Colon (tissue), 2 donors: ENCODE data around the gene FXYD5.

Source experiments
- FAIRE-seq: peaks from 2 replicates; lab custom pipeline; 2012; peaks lifted over from hg19 to GRCh38; lab: Jason Lieb, UNC
- donor health status: control.
- donor health status: control.

Gene FXYD5, protein sequence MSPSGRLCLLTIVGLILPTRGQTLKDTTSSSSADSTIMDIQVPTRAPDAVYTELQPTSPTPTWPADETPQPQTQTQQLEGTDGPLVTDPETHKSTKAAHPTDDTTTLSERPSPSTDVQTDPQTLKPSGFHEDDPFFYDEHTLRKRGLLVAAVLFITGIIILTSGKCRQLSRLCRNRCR

DNA sequence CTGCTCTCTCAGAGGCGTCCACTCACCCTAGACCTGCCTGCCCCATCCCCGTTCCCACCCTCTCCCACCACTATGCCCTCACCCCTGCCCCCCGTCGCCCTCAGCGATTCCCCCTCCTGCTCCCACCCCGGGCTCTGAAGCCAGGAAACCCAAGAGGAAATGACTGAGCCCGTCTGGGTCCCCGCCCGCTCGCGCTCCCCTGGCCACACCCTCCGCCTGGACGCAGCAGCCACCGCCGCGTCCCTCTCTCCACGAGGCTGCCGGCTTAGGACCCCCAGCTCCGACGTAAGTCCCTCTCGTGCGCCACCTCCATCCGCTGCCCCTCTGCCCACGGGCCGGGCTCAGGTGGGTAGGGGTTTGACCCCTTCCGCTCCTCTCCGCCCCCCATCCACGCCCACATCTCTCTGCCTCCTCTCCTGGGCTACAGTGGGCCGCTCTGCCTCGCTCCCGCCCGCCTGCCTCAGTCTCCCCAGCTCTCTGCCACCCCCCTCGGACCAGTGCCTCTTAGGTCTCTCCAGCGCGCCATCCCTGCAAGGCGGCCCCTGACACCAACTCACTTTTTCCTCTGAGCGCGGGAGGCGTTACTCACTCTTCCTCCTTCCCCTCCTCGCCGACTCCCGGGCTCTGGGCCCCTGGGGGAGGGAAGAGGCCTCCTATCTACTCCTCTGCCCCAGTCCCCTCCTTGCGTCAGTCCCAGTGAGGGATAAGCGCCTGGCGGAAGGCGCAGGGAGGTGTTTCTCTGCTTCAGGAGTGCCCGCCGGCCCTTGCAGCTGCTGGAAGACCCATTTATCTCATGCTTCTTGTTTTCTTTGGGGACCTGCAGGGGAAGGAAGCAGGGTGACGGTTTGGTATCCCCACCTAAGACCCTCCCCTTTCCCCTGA is at the start of gene FXYD5:
FXYD5 (plus strand) TSS at position 211 of the 882 bp plus-strand sequence. CDS start 816 bp downstream, outside the sequence.
- no peak for FAIRE-seq

DNA sequence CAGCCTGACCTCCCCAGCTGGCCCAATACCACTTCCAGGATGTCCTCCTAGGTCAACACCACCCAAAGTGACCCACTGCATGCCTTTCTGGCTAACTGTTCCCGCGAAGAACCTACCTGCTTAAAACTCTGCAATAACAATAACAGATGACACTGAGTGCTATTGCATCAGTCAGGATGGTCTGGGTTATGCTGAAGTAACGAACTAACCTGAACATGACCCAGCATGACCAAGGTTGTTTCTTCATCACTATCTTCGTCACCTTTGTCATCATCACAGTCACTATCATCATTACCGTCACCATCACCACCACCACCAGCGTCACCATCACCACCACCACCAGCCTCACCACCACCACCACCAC is 49.5 kb upstream of the FXYD5 start:
- FAIRE-seq, result no peak

DNA sequence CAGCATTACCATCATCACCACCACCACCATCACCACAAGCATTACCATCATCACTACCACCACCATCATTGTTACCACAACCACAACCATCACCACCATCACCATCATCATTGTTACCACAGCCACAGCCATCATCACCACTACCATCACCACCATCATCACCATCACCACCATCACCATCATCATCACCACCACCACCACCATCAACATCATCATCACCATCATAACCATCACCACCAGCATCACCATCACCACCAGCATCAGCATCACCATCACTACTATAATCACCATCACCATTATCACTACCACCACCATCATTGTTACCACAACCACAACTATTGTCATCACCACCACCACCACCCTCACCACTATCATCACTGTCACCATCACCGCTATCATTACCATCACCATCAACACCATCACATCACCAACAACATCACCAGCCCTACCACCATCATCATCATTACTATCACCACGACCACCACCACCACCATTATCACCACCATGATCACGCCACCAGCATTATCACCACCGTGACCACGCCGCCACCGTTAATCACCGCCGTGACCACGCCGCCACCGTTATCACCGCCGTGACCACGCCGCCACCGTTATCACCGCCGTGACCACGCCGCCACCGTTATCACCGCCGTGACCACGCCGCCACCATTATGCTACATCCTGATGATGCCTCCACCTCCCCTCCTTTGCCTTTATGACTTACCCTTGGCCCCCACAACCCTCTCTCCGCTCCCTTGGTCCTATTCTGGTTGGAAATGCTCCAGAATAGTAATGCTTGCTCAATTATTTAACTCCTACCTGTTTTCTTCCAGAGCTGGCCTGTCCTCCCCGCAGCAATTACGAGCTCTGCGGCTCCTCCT is 48.9 kb upstream of the FXYD5 start:
- FAIRE-seq, result no peak

DNA sequence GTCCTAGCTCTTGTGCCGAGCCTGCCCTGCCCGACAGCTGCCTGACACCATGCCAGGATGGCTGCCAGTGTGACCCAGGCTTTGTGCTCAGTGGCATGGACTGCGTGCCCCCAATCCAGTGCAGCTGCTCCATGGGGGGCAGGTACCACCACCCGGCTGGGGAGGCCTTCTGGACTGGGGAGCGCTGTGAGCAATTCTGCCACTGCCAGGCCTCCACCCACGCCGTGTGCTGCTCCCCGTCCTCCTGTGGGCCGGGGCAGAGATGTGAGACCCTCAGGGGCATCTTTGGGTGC is 48.3 kb upstream of the FXYD5 start:
- FAIRE-seq, result no peak

DNA sequence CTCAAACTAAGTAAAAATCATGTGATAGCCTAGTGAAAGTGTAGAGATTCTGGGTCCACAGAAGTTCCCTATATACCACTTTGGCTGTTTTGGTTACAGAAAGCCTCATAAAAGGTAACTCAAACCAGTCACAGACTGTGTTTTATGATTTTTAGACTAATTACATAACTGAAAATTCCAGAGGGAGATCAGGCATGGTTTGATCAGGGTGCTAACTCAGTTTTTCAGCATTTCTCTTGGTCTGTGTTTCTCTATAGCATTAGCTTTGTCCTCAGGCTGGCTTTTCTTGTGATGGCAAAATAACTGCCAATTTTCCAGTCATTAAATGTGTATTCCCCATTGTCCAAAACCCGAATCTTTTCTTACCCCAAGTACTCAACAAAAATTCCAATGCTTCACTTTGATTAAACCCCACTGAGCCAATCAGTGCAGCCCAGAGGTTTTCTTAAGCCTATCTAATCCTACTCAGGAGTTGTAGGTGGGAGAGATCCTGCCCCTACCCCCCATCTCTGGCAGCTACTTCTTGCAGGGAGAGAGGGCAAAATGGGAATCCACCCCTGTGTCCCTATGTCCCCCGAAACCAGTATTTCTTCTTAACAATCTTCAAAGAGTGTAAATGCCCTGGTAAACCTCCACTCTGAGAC is 47.5 kb upstream of the FXYD5 start:
- no peak for FAIRE-seq

DNA sequence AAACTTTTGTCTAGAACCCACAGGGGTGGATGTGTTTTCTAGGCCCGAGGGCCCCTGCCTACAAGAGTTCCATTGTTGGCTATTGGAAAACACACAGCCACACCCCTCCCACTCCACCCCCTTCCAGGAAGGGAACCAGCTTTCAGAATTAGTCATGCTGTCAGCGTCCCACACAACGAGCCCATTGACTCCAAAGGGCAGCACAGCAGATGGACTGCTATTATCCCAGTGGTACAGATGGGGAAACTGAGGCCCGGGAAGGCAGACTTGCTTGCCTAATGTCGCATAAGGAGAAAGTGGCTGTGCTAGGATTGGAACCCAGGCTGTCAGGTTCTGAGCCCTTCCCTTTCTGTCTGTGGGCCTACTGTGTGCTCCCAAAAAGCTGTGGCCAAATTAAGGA is 47.0 kb upstream of the FXYD5 start:
- no peak for FAIRE-seq

DNA sequence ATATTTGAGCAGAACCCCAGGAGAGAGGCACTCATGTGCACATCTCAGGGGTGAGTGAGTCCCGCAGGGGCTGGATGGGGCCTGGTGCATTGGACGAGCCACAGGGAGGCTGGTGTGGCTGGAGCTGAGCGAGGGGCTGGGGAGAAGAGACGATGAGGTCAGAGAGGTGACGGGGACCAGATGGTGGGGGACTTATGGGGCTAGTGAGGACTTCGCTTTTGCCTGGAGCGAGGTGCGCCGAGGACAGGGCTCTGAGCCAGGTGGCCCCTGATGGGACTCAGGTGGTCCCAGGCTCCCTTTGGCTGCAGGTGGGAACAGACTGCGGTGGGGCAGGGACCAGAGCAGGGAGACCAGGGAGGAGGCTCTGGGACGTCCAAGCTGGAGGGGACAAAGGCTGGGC is 45.8 kb upstream of the FXYD5 start:
- no peak for FAIRE-seq

DNA sequence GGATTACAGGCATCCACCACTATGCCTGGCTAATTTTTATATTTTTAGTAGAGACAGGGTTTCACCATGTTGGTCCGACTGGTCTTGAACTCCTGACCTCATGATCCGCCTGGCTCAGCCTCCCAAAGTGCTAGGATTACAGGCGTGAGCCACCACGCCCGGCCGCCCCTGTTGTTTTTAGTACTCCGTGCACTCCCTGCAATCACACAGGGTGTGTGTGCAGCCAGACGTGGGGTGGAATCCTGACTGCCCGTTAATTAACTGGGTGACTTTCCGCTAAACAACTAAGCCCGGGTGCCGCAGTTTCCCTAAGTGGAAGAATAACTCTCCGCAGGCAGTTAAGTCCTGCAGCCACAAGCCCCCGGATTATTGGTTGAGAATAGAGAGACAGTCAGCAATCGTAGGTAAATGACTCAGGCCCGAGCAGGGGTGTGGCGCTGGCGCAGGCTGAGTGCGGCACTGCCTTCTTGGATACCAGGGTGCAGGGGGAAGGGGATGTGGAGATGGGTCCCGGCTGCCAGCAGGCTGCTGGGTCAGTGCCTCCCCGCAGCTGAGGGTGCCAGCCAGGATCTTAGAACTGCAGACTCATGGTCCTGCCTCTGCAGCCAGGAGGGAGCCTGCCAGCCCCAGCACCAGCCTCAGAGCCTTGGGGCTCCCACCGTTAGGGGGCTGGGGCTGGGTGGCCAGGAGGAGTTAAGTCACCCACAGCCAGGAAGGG is 45.0 kb upstream of the FXYD5 start:
- no peak for FAIRE-seq

DNA sequence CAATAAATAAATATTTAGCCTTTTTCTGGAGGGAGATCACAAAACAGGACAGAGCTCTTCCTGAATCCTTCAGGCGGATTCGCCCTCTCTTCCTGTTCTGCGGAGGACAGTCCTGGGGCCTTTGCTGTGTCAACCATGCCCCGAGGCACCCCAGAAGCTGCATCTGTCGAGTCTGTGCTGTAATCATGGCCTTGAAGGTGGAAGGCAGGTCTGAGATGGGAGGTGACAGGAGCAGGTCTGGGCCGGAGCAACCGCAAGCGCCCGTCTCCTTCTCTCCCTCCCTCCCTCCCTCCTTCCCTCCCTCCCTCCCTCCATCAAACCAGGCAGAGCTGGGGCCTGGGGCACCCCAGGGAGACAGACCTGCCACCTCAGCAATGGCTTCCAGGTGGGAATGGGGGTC is 43.6 kb upstream of the FXYD5 start:
- no peak for FAIRE-seq

DNA sequence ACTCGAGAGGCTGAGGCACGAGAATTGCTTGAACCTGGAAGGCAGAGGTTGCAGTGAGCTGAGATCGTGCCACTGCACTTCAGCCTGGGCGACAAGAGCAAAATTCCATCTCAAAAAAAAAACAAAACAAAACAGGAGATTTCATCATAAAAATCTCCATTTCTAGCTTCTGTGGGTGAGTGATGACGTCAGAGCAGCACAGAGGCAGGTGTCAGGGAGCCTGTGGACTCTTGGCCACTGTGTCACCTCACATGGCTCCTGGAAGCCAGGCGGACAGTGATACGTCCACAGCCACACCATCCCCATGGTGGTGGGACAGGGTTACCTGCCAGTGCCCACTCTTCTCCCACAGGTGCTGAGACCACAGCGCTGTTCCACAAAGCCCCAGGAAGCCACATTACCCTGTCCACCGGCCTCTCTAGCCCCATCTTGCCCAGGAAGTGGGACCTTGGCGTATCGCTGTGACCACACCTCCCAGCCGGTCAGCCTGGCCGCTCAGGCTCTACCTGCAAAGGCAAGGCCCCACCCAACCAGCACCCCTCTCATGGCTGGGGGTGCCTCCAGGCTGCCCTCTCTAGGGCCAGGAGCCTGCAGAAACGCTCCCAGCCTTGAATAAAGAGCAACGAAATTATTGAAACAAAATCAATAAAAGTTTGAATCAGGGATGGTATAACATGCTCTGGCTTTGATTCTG is 41.4 kb upstream of the FXYD5 start:
- FAIRE-seq, result no peak

DNA sequence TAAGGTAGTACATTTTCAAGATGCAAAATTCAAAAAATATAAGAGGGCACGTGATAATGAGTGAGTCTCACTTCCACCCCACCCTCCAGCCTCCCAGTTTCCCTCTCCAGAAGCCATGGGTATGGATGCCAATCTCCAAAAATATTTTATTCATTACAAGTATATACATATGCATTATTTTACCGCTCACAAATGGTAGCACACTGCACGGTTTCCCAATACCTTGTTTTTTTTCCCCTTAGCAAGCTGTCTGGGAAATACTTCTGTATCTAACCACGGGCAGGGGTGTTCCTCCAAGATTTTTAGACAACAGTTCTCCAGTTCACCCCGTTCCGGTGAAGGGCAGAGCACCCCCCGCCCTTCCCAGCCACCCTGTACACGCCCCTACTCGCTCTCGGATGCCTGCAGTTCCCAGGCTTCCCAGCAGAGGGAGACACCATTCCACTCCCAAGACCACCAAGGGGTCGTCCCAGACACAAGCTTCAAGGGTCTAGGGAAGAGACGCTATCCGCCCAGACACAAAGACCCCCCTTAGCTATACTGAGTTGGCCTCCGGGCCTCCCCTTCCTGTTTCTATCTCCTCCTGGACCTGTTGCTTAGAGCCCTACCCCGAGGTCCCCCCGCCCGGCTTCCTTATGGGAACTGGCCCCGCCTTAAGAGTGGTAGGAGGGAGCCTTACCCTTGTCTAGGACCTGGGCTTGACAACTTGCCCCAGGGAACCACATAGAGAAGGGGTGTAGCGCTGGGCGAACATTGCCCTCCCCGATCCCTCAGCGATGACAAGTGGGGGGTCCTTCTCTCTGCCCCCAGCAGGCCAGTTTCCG is 40.0 kb upstream of the FXYD5 start:
- FAIRE-seq, result no peak

DNA sequence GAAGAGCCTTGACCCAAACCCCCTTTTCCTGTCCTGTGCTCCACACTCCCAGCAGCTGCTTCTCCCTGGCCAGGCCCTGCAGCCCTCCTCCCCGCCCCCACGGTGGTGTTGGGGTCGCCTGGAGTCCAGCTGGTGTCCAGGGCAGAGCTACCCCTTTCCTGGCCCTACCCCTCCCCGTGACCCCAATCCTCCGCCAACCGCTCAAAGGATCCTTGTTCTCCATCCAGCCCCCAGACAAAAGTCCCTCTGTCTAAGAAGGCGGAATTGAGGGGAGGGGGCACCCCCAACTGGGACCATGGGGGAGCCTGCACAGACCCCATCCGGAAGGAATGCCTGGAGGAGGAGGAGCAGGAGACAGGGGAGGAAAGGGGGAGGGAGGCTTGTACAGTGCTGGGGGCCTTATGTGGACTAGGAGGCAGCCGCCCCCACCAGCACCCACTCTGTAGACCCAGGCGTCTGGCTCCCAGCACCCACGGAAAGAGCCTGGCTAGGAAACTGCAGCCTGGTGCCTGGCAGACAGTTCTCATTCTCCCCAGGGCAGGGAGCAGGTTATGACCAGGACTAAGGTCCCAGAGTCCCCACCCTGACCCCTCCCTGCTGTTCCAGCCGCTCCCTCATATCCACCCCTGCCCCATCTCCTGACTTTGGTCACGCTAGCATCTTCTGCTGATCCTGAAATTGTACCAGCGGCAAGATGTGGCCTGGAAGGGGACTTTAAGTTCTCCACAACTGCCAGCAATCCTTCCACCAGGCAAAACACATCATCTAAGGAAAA is 39.2 kb upstream of the FXYD5 start, which contains the start of gene FXYD3:
FXYD3 (plus strand) TSS at position 647 of the 775 bp plus-strand sequence. CDS start 3,554 bp downstream, outside the sequence.
- no peak for FAIRE-seq

DNA sequence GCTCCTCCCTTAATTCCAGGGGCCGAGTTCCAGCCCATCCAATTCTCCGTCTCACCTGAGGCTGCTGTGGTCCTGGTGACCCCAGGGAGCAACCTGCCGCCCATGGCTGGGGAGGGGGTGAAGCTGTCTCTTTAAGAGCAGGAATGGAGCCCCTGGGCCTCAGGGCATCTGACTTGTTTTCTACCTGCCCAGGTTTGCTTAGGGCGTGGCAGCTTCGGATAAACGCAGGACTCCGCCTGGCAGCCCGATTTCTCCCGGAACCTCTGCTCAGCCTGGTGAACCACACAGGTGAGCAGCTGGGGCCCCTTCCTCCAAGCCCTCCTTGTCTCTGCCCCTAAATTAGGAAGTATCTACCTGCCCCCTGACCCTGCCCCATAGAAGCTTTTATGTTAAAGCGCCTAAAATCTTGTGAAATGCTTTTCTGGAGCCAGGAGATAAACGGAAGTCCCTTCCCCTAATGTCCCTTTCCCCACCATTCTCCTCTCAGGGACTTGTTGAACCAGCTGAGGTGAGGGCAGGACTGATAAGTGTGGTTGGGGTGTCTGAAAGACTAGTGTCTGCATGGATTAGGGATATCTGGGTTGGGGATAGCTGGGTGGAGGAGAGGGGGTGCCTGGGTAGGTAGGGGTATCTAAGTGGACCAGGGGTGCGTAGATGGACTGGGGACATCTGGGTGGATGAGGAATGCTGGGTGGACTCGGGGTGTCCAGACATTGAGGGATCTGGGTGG is 38.3 kb upstream of the FXYD5 start:
- FAIRE-seq, result no peak

DNA sequence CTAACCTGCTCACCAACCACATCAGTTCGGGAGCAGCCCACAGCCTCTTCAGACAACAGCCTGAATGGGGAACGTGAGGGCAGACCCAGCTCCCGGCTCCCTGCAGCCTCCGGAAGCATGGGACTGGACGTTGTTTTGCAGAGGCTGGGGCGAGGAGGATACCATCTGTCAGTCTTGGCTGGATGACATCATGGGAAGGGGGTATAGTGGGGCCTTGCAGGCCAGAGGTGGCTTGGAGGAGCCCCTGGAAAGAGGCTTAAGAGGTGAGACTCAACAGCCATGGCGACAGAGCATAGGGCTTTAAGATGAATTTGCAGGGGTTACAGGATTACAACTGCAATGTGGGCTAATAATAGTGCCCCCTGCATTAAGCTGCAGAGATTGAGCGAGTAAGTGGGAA is 37.4 kb upstream of the FXYD5 start:
- FAIRE-seq, result no peak

DNA sequence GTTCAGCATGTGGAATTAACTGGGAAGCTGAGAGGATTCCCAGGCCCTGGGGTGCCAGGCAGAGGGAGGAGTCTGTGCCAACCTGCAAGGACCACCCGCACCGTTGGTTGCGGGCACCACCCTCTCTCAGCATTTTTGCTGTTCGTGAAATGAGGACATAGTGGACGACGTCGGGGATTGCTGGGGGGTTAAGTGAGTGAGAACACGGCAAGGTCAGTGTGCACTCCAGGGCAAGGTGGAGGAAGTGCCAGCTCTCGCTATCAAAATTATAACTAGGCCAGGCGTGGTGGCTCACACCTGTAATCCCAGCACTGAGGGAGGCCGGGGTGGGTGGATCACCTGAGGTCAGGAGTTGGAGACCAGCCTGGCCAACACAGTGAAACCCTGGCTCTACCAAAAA is 36.7 kb upstream of the FXYD5 start:
- no peak for FAIRE-seq

DNA sequence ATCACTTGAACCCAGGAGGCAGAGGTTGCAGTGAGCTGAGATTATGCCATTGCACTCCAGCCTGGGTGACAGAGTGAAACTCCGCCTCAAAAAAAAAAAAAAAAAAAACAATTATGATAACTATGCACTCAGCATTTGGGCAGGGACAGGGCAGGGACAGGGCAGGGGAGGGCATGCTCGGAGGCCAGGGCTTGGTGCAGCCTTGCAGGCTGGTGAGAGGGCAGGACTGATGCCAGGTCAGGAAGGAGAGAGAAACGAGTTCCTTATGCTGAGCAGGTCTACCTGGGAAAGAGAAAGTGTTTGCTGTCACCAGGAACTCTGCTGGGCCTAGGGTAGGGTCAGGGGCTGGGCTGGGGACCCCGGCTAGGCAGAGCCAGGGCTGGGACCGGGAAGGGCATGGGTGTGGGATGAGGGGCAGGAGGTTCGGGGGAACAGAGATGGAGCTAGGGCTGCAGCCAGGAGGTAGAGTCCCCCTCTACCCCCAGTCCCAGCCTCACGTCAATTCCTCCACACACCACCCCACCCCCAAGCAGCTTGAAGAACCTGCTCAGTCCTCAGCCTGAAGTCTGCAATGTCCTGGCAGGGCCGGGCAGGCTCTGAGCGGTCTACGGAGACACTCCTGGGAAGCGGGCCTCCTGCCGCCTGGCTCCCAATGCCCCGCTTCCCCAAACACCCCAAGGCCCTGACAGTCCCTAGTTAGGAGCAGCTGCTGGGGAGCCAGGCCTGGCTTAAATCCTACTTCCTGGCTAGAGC is 36.1 kb upstream of the FXYD5 start:
- FAIRE-seq, result no peak

DNA sequence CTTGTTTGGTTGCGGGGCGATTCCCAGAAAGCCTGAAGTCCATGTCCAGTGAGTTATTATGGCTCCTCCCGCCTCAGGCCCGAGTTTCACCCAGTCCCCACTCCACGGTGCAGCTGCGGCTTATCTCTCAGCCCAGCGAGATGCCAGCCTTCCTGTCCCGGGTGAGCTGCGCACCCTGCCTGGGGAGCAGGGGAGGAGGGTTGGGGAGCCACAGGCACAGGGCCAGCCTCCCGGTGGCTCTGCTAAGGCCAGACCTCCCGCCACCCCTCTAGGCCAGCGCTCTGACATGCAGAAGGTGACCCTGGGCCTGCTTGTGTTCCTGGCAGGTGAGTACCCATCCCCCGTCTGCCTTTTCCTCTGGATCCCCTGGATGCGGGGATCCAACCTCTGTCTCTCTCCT is 35.4 kb upstream of the FXYD5 start:
- no peak for FAIRE-seq

DNA sequence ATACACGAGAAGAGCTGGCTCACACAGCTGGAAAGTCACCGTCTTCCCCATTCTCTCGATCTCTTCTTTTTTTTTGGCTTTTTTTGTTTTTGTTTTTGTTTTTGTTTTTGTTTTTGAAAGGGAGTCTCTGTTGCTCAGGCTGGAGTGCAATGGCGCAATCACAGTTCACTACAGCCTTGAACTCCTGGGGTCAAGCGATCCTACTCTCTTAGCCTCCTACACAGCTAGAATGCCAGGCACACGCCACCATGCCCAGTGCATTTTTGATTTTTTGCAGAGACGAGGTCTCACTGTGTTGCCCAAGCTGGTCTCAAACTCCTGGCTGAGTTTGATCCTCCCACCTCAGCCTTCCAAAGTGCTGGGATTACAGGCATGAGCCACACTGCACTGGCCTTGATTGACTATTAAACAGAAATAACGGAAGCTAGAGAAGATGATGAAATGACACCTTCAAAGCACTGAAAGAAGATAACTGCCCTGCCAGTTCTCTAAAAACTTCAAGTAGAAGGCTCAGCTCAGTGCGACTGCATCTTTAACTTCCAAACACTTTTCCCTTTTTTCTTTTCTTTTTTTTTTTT is 34.9 kb upstream of the FXYD5 start:
- FAIRE-seq, result no peak
